Thyroid gland (tissue), 4 donors: Measurements from ENCODE around the gene PLEKHA7. TPM values are rescaled to one million over a fixed set of nuclear protein-coding genes. Genes with fewer than 3 reads are reported as not detected.

Experiments
- DNase-seq, 2 donors: peaks; one replicate each; pipeline ENCODE4 v3.0.0-alpha.2; 2019
- H3K27ac ChIP-seq, 3 donors: fragments of 200-600 bp; sonication (generic); 1 replicate in 2 of 3; 2 replicates in 1 of 3; pipeline ENCODE4 v1.5.1; 2016 to 2019; ENCODE audit warnings: mild to moderate bottlenecking in 1 of 3, moderate library complexity in 1 of 3
- H3K27me3 ChIP-seq: fragments of 200-600 bp; sonication (generic); one replicate; pipeline ENCODE4 v1.5.1; 2019
- H3K36me3 ChIP-seq, 2 donors: fragments of 200-600 bp; sonication (generic); one replicate each; pipeline ENCODE4 v1.5.1; 2016 to 2019
- H3K4me1 ChIP-seq, 2 donors: fragments of 200-600 bp; sonication (generic); one replicate each; pipeline ENCODE4 v1.5.1; 2017 to 2019
- H3K4me3 ChIP-seq, 3 donors: fragments of 200-600 bp; sonication (generic); replicated peaks in 1 of 3; 1 replicate in 2 of 3; 2 replicates in 1 of 3; pipeline ENCODE4 v1.5.1; 2016; ENCODE audit warnings: mild to moderate bottlenecking in 1 of 3
- H3K9me3 ChIP-seq: fragments of 200-600 bp; sonication (generic); one replicate; pipeline ENCODE4 v1.5.1; 2017
- CTCF ChIP-seq, 6 experiments: fragments of 200-600 bp in 3 of 6; fragments of 450-650 bp in 3 of 6; sonication (generic) in 3 of 6; IDR thresholded peaks; one replicate each; pipeline ENCODE4 v1.5.1; 2016 to 2019; ENCODE audit warnings: antibody characterized with exemption in 6 of 6, mild to moderate bottlenecking in 2 of 6, inconsistent platforms in 1 of 6, moderate library complexity in 1 of 6
- POLR2A ChIP-seq, 2 donors: fragments of 450-650 bp; IDR thresholded peaks; one replicate each; pipeline ENCODE4 v1.6.1; 2017; ENCODE audit warnings: antibody characterized with exemption in 2 of 2, mild to moderate bottlenecking in 2 of 2, moderate library complexity in 1 of 2
- WGBS, 2 donors: methylation state at CpG; one replicate each; pipeline ENCODE4 v1.1.5; 2017; 5-methylcytosine and 5-hydroxymethylcytosine counted together
- intact Hi-C: fragments of 100-400 bp; cut with DNase I; formaldehyde crosslinking; loops from one replicate; pipeline ENCODE4 v1.15.1; 2023
- total RNA-seq, 4 donors: library from RNA; depleted of rRNA; stranded (reverse); fragments of >200 nt; gene quantifications; one replicate each; pipeline ENCODE4 v1.2.3, GENCODE V29; 2016

The PLEKHA7 gene
- total RNA-seq, 4 donors from 2014 or later: 22.5 to 29.0 (median 23.4) TPM

- H3K36me3 ChIP-seq: no peaks in the 10 kb centered on the region
- WGBS, 2 donors: 74 to 92% methylated on average over 11 of the region's 11 CpGs
- no peak overlapping the region for H3K4me3 ChIP-seq
- TF ChIP-seq POLR2A (IDR thresholded peaks at IDR 0.05): no peak
- DNase-seq: no peak
- no peak overlapping the region for H3K27ac ChIP-seq
- no peaks in the 10 kb centered on the region for H3K9me3 ChIP-seq
- intact Hi-C loops: no loop called here
- no peaks in the 10 kb centered on the region for H3K27me3 ChIP-seq
- no peaks in the 10 kb centered on the region for H3K4me1 ChIP-seq
Observed at GRCh38 chr11:16770016-16770415, 244.2 kb downstream of the PLEKHA7 start.

GRCh38 chr11:16769386-16769785 lies 244.8 kb downstream of the PLEKHA7 start:
- Histone ChIP-seq H3K4me3 (no peak overlapping the region), H3K36me3 (no peaks in the 10 kb centered on the region), H3K4me1 (no peaks in the 10 kb centered on the region), H3K27me3 (no peaks in the 10 kb centered on the region), H3K27ac (no peak overlapping the region), H3K9me3 (no peaks in the 10 kb centered on the region)
- intact Hi-C loops: no loop called here
- no peak for DNase-seq
- 94% methylated on average over 4 of the region's 4 CpGs for WGBS, 2 donors
- no peak for TF ChIP-seq POLR2A (IDR thresholded peaks at IDR 0.05)
- no peak for TF ChIP-seq CTCF (IDR thresholded peaks at IDR 0.05)

GRCh38 chr11:16767957-16768356 lies 246.3 kb downstream of the PLEKHA7 start:
- TF ChIP-seq POLR2A (IDR thresholded peaks at IDR 0.05) (no peak), CTCF (IDR thresholded peaks at IDR 0.05) (no peak)
- Histone ChIP-seq H3K9me3 (no peaks in the 10 kb centered on the region), H3K36me3 (no peaks in the 10 kb centered on the region), H3K27ac (no peak overlapping the region), H3K27me3 (no peaks in the 10 kb centered on the region), H3K4me3 (no peak overlapping the region), H3K4me1 (no peaks in the 10 kb centered on the region)
- intact Hi-C loops: no loop called here
- WGBS, 2 donors: 86 to 93% methylated on average over 4 of the region's 4 CpGs
- no peak for DNase-seq

- Histone ChIP-seq H3K9me3 (no peaks in the 10 kb centered on the region), H3K4me3 (no peak overlapping the region), H3K4me1 (no peaks in the 10 kb centered on the region), H3K27me3 (no peaks in the 10 kb centered on the region), H3K27ac (no peak overlapping the region), H3K36me3 (no peaks in the 10 kb centered on the region)
- 85 to 91% methylated on average over 4 of the region's 4 CpGs for WGBS, 2 donors
- intact Hi-C loops: no loop called here
- no peak for DNase-seq
- TF ChIP-seq POLR2A (IDR thresholded peaks at IDR 0.05) (no peak), CTCF (IDR thresholded peaks at IDR 0.05) (no peak)
Observed at GRCh38 chr11:16767137-16767536, 247.1 kb downstream of the PLEKHA7 start.

GRCh38 chr11:16764888-16765287 lies 249.3 kb downstream of the PLEKHA7 start:
- intact Hi-C loops: no loop called here
- WGBS, 2 donors: 89 to 90% methylated on average over 8 of the region's 8 CpGs
- Histone ChIP-seq H3K27me3 (no peaks in the 10 kb centered on the region), H3K4me1 (no peaks in the 10 kb centered on the region), H3K36me3 (no peaks in the 10 kb centered on the region), H3K27ac (no peak overlapping the region), H3K4me3 (no peak overlapping the region), H3K9me3 (no peaks in the 10 kb centered on the region)
- no peak for TF ChIP-seq CTCF (IDR thresholded peaks at IDR 0.05)
- TF ChIP-seq POLR2A (IDR thresholded peaks at IDR 0.05): no peak
- DNase-seq: no peak

GRCh38 chr11:16763746-16764145 lies 250.5 kb downstream of the PLEKHA7 start:
- no peaks in the 10 kb centered on the region for H3K4me1 ChIP-seq
- H3K27me3 ChIP-seq: no peaks in the 10 kb centered on the region
- TF ChIP-seq POLR2A (IDR thresholded peaks at IDR 0.05) (no peak), CTCF (IDR thresholded peaks at IDR 0.05) (no peak)
- 91 to 95% methylated on average over 1 of the region's 1 CpG for WGBS, 2 donors
- peaks cover under 1 to 1% of the 10 kb centered on the region in 2 donors for H3K36me3 ChIP-seq
- no peak for DNase-seq
- intact Hi-C loops: no loop called here
- no peaks in the 10 kb centered on the region for H3K9me3 ChIP-seq
- H3K4me3 ChIP-seq: no peak overlapping the region
- no peak overlapping the region for H3K27ac ChIP-seq
